Measurements from ENCODE around the gene GTF2F2.

The GTF2F2 gene

GRCh38 chr13:45305079-45305478, 184.8 kb downstream of the GTF2F2 start:
- DNase-seq, result no peak

- no peak for DNase-seq
Measured at GRCh38 chr13:45306966-45307365, 186.7 kb downstream of the GTF2F2 start.

- no peak for DNase-seq
Measured at GRCh38 chr13:45310341-45311131, 190.2 kb downstream of the GTF2F2 start.

GRCh38 chr13:45314822-45315221, 194.5 kb downstream of the GTF2F2 start:
- DNase-seq, result no peak

DNA sequence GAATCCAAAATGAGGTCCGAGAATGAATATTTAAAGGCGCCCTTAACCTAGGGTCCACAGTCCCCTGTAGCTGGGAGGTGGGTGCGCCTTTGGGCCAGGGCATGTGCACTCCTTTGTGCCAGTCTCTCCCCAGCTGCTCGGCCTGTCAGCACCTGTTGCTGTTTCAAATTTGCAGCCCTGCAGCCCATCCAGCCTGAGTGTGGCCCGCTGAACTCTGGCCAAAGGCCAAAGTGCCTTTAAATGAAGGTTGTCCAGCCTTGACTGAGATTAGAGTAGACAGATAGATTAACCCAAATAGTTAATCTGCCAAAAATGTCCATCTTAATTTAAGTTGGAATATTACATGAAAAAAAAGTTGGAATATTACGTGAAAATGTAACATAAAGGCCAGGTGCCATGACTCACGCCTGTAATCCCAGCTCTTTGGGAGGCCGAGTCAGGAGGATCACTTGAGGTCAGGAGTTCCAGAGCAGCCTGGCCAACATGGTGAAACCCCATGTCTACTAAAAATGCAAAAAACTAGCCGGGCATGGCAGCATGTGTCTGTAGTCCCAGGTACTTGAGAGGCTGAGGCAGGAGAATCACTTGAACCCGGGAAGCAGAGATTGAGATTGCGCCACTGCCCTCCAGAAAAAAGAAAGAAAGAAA, 195.3 kb downstream of the GTF2F2 start:
- DNase-seq, result no peak

DNA sequence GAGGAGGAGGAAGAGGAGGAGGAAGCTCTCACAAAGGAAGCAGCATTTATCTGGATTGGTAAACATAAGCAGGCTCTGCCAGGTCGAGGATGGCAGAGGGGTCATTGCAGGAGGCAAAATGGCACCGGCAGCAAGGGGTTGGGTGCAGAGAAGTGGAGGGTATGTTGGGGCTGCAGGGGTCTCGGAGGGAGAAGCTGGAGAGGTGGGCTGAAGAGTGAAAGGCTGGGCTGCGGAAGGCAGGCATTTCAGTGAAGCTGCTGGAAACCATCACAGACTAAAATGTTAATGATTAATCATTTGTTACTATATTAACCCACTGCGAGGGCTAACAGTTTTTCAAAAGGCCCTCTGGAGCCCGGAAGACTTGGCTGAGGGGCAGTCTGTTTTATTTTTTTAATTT, 196.0 kb downstream of the GTF2F2 start:
- no peak for DNase-seq

DNA sequence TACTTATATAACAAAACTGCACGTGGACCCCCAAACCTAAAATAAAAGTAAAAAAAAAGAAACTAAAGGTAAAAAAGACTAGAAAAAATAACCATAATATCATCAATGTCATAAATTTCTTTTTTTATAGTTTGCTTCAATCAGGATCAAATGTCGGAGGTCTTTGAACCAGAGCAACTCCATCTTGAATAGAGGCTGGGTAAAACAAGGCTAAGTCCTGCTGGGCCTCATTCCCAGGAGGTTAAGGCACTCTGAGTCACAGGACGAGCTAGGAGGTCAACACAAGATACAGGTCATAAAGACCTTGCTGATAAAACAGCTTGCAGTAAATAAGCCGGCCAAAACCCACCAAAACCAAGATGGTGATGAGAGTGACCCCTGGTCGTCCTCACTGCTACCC, 196.7 kb downstream of the GTF2F2 start:
- DNase-seq, result no peak

DNA sequence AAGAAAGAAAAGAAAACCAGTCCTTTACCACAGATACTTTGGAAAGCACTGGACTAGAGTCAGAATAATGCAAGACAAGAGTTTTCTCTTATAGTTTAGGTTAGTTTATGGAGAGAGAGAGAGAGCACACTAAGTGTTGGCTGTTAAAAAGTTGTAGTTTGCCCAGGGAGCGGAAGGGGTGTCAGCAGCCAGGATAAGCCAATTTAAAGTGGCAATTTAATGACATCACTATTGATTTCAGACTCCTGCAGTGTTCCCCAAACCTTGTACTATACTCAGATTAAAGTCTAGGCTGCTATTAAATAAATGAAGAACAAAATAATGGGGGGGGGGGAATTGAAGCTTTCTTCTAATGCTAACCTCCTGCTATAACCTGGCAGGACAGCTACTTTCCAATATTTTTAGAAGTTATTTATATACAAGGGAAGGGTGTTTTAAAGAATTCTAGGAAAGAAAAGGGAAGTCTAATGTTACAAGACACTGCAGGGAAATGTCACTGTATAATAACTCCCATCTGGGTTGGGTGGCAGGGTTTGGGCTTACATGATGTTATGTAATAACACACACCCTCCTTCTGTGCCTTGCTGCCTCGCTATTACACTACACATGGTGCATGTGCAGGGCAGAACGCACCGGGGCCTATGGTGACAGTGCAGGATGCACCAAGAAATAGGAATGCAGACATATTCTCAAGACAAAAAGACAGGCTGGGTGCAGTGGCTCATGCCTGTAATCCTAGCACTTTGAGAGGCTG, 200.7 kb downstream of the GTF2F2 start:
- no peak for DNase-seq

DNA sequence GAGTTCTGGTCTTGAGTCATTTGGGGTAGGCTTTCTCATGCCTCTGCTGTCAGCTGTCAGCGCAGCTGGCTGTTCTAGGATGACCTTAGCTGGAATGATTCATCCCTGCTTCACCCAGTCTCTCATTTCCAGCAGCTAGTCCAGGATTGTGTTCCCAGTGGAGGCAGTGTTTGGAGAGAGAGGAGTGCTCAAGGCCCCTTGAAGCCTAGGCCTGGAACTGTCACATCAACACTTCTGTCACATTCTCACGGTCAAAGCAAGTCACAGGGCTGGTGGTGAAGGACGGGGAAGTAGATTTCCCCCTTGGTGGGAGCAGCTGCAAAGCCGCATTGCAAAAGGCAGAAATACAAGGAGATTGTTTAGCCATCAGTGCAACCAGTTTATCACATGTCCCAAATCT, 205.5 kb downstream of the GTF2F2 start:
- peak; percentile 95 for DNase-seq

DNA sequence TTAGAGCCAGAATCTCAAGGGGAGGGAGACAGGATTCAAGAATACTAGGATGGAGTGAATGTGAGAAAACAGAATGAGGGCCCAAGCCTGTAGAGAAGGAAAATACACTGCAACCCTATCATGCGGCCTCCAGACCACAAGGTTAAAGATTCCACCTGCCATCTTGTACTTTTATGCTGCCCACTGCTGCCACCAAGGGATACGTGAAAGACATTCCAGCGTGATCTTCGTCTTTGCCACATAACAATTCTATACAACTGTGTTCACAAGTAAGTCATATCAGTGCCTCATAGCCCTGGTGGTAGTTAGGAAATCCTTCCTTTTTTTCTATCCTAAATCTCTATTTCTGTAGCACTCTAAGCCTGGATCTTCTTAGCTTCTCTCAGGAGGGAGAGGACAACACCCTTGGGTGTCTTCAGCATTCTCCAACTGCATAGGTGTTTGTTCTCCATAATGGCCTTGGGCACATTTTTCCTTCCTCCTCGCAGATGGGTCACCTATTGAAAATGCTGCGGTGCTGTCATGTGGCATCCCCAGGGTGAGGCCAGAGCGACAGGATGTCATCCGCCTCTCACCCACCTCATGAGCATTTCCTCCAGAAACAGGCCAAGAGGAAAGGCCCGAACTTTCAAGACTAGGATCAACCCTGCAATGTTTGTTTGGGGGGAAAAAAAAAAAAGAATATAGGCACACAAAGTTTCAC, 207.1 kb downstream of the GTF2F2 start:
- no peak for DNase-seq

GRCh38 chr13:45328661-45329111, 208.4 kb downstream of the GTF2F2 start:
- no peak for DNase-seq

GRCh38 chr13:45331123-45331619, 210.9 kb downstream of the GTF2F2 start:
- no peak for DNase-seq

DNA sequence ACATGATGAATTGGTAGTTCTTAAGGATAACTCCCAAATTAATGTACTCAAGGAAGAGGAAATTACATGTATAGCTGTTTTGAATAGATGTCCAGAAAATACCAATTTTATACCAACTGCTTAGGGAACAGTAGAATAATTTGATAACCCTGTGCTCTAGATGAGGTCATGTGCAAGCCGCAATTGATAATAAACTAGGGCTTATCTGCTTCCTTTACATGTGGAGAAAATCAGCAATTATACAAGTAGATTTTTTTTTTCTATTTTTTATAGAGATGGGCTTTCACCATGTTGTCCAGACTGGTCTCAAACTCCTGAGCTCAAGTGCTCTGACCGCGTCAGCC, 211.4 kb downstream of the GTF2F2 start:
- no peak for DNase-seq

- DNase-seq, result peak; percentile 80
Measured at GRCh38 chr13:45332036-45332830, 211.9 kb downstream of the GTF2F2 start.

- DNase-seq, result no peak
Measured at GRCh38 chr13:45332831-45333219, 212.5 kb downstream of the GTF2F2 start.

GRCh38 chr13:45333251-45333976, 213.1 kb downstream of the GTF2F2 start:
- no peak for DNase-seq

Measured in HCEC 1CT (cell line).